Aorta (tissue), 5 donors: ENCODE results near the gene C19orf67. TPM values are rescaled to one million over a fixed set of nuclear protein-coding genes. Genes with fewer than 3 reads are reported as not detected.
"Not testable (repeated sequence)": the region's sequence is repeated elsewhere in the genome, so short reads cannot be mapped to it uniquely, and the experiment has no call there.

Source experiments
- ATAC-seq: fragments of 200-7000 bp; cut with Tn5 transposase; one replicate; pipeline ENCODE4 v1.9.1; 2022; ENCODE audit warnings: moderate library complexity; ENCODE audit not compliant: low FRiP score
- DNase-seq, 2 donors: peaks; one replicate each; pipeline ENCODE4 v3.0.0-alpha.2; 2020
- H3K27ac ChIP-seq, 2 donors: one replicate each; pipeline ENCODE4 v1.5.1; 2013; ENCODE audit warnings: low read length in 2 of 2, mild to moderate bottlenecking in 2 of 2, moderate library complexity in 2 of 2, control low read depth in 1 of 2, inconsistent platforms in 1 of 2, low read depth in 1 of 2
- H3K27me3 ChIP-seq, 2 donors: one replicate each; pipeline ENCODE4 v1.6.1; 2013; ENCODE audit warnings: control low read depth in 1 of 2, low read length in 1 of 2, mild to moderate bottlenecking in 1 of 2, moderate library complexity in 1 of 2; ENCODE audit not compliant: insufficient read depth in 2 of 2, control insufficient read depth in 1 of 2
- H3K36me3 ChIP-seq, 2 donors: one replicate each; pipeline ENCODE4 v1.6.1; 2013; ENCODE audit warnings: control low read depth in 1 of 2, low read length in 1 of 2, mild to moderate bottlenecking in 1 of 2; ENCODE audit not compliant: insufficient read depth in 2 of 2, control insufficient read depth in 1 of 2
- H3K4me1 ChIP-seq, 2 donors: one replicate each; pipeline ENCODE4 v1.6.1; 2013; ENCODE audit warnings: low read length in 2 of 2, control low read depth in 1 of 2, mild to moderate bottlenecking in 1 of 2, moderate library complexity in 1 of 2; ENCODE audit not compliant: insufficient read depth in 2 of 2, control insufficient read depth in 1 of 2
- H3K4me3 ChIP-seq, 2 donors: one replicate each; pipeline ENCODE4 v1.5.1; 2013; ENCODE audit warnings: low read length in 2 of 2, control low read depth in 1 of 2, mild to moderate bottlenecking in 1 of 2
- H3K9me3 ChIP-seq: one replicate; pipeline ENCODE4 v1.6.1; 2013; ENCODE audit warnings: mild to moderate bottlenecking, low read length; ENCODE audit not compliant: control insufficient read depth
- WGBS, 2 donors: extraction: QIAGEN DNeasy Blood & Tissue Kit; methylation state at CpG; one replicate each; pipeline ENCODE4 v1.1.7; 2013; 5-methylcytosine and 5-hydroxymethylcytosine counted together
- intact Hi-C, 2 donors: fragments of 100-400 bp; cut with DNase I; formaldehyde crosslinking; loops; one replicate each; pipeline versions ENCODE4 v1.14.2 to v1.15.0; 2022
- polyA plus RNA-seq, 2 donors: library from polyadenylated mRNA; stranded (reverse); fragments of 200-250 nt; gene quantifications; one replicate each; pipeline ENCODE4 v1.2.3, GENCODE V29; 2013
- total RNA-seq, 2 donors: library from RNA; stranded (reverse); fragmentation: NEBNext Ultra II Directional; extraction: Animal tissue kit (Norgen Biotek cat#: 25700); gene quantifications; one replicate each; pipeline ENCODE4 v1.2.1, GENCODE V29; 2021
- donor health status: healthy with polysubstance abuse.
- donor health status: Bipolar disorder and iron deficiency.
- donor health status: DM: no; HTN: no; CAD: no.
- donor health status: DM: no; HTN: no; CAD: no.
- donor health status: DM: yes; HTN: yes; CAD: no.

Gene C19orf67
- total and polyA plus RNA-seq, 4 donors = not detected

- Histone ChIP-seq H3K36me3 (no peaks in the 10 kb centered on the region), H3K27ac (no peak overlapping the region), H3K4me1 (no peaks in the 10 kb centered on the region), H3K4me3 (no peak overlapping the region), H3K9me3 (no peaks in the 10 kb centered on the region), H3K27me3 (no peaks in the 10 kb centered on the region)
- no peak for DNase-seq
- WGBS, 2 donors = 91 to 97% methylated on average over 6 of the region's 6 CpGs
- ATAC-seq = no peak
- intact Hi-C loops = no loop called here
These were observed 33.1 kb downstream of the C19orf67 start for GRCh38 chr19:14052470-14052869.

- H3K27ac ChIP-seq = no peak overlapping the region
- H3K4me1 ChIP-seq = no peaks in the 10 kb centered on the region
- no peaks in the 10 kb centered on the region for H3K27me3 ChIP-seq
- ATAC-seq (no peak), DNase-seq (no peak)
- H3K9me3 ChIP-seq = no peaks in the 10 kb centered on the region
- no peaks in the 10 kb centered on the region for H3K36me3 ChIP-seq
- WGBS, 2 donors = 82 to 86% methylated on average over 9 of the region's 9 CpGs
- intact Hi-C loops = no loop called here
- no peak overlapping the region for H3K4me3 ChIP-seq
These were observed 33.6 kb downstream of the C19orf67 start for GRCh38 chr19:14051980-14052379.

GRCh38 chr19:14050961-14051360 is 34.6 kb downstream of the C19orf67 start:
- H3K27ac ChIP-seq, H3K36me3 ChIP-seq, DNase-seq, H3K27me3 ChIP-seq, H3K9me3 ChIP-seq, intact Hi-C loops, H3K4me3 ChIP-seq, H3K4me1 ChIP-seq, ATAC-seq: not testable (repeated sequence)
- 94 to 95% methylated on average over 11 of the region's 11 CpGs for WGBS, 2 donors

DNA sequence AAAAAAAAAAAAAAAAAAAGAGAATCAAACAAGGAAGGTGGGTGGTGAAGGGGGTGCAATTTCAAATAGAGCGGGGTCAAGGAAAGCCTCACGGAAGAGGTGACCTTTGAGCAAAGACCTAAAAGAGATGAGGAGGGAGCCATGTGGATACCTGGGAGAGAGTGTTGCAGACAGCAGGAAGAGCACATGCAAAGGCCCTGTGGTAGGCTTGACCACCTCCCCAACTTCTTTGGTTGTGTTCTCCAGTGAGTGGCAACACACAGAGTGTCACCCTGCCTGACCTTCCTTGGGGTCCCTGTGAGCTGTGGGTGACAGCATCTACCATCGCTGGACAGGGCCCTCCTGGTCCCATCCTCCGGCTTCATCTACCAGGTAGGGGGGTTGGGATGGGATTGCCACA is 35.1 kb downstream of the C19orf67 start:
- Histone ChIP-seq H3K36me3 (no peaks in the 10 kb centered on the region), H3K4me1 (no peaks in the 10 kb centered on the region), H3K9me3 (no peaks in the 10 kb centered on the region), H3K27me3 (no peaks in the 10 kb centered on the region), H3K4me3 (no peak overlapping the region), H3K27ac (no peak overlapping the region)
- no peak for DNase-seq
- intact Hi-C loops = no loop called here
- 97 to 100% methylated on average over 4 of the region's 4 CpGs for WGBS, 2 donors
- no peak for ATAC-seq

GRCh38 chr19:14048443-14049153 is 37.0 kb downstream of the C19orf67 start:
- Histone ChIP-seq H3K27ac (no peak overlapping the region), H3K4me3 (no peak overlapping the region), H3K36me3 (no peaks in the 10 kb centered on the region), H3K27me3 (no peaks in the 10 kb centered on the region), H3K9me3 (no peaks in the 10 kb centered on the region), H3K4me1 (no peaks in the 10 kb centered on the region)
- DNase-seq (peak; percentile 66 to 89), ATAC-seq (no peak)
- intact Hi-C loops = no loop called here
- 82 to 83% methylated on average over 8 of the region's 8 CpGs for WGBS, 2 donors

GRCh38 chr19:14047866-14048265 is 37.7 kb downstream of the C19orf67 start:
- H3K36me3 ChIP-seq, H3K4me3 ChIP-seq, intact Hi-C loops, ATAC-seq, DNase-seq, H3K9me3 ChIP-seq, H3K27ac ChIP-seq, H3K27me3 ChIP-seq, H3K4me1 ChIP-seq: not testable (repeated sequence)
- 97 to 98% methylated on average over 10 of the region's 10 CpGs for WGBS, 2 donors

GRCh38 chr19:14042659-14043608 is 42.6 kb downstream of the C19orf67 start:
- H3K4me1 ChIP-seq, H3K36me3 ChIP-seq, H3K27me3 ChIP-seq, H3K27ac ChIP-seq, intact Hi-C loops, H3K4me3 ChIP-seq, H3K9me3 ChIP-seq: not testable (repeated sequence)
- DNase-seq (peak in 1 of 2 donors; percentile 53), ATAC-seq (peak; percentile 78)
- 67 to 73% methylated on average over 19 of the region's 19 CpGs for WGBS, 2 donors

GRCh38 chr19:14039181-14039580 is 46.4 kb downstream of the C19orf67 start:
- Histone ChIP-seq H3K4me1 (no peaks in the 10 kb centered on the region), H3K27me3 (no peaks in the 10 kb centered on the region), H3K36me3 (no peaks in the 10 kb centered on the region), H3K9me3 (no peaks in the 10 kb centered on the region), H3K27ac (no peak overlapping the region), H3K4me3 (no peak overlapping the region)
- intact Hi-C loops = no loop called here
- ATAC-seq (no peak), DNase-seq (no peak)
- 88 to 90% methylated on average over 7 of the region's 7 CpGs for WGBS, 2 donors
